HG02763 (cell line): ENCODE results near the gene GTF3C5.

Experiments
- ATAC-seq: cut with Tn5 transposase; IDR thresholded peaks from one replicate; pipeline ENCODE4 v1.9.1; 2021; ENCODE audit warnings: mild to moderate bottlenecking, moderate library complexity; ENCODE audit not compliant: unreplicated experiment

The GTF3C5 gene

GRCh38 chr9:133104718-133105460 is 74.1 kb downstream of the GTF3C5 start:
- no peak for ATAC-seq

DNA sequence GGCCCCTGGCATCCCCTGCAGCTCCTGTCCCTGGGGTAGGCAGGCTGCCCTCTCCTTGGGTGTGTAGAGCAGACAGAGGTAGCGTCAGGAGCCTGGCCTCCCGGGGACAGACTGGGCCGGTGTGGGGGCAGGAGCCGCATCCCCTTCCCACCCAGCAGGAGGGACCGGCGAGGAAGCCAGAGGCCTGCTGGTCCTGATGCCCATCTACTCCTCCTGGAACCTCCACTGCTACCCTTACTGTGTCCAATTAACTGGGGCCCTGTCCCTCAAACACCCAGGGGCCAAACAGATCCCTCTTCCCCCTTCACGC is 74.6 kb downstream of the GTF3C5 start:
- ATAC-seq, result no peak

DNA sequence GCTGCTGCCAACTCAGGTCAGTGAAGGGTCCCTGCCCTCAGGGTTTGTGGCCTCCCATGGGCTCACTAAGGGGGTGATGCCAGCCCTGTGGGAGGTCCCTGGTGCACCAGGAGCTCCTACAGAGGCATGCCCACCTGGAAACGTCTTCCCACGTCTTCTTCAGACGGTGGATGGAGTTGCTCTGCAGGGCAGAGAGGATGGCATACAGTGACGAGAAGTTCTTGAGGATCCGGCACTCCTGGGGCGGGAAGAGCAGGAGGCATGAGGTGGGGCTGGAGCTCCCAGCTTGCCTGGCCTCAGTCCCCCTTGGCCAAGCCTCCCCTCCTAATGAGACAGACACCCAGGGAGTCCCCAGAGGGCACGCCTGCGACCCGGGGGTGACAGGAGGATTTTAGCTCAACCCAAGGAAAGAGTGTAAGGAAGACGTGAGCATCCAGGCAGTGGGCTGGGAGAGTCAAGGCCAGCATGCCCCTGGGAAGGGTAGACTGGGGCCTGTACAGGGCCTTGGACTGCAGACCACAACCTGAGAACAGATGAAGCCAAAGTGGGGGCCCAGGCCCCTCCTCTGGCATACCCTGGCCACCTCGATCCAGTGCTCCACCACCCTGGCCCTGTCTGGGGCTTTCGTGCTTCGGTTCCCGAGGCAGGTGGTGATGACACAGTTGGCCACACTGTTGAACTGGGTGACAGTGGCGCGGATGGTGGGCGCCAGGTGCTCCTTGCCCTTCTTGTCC is 75.9 kb downstream of the GTF3C5 start:
- ATAC-seq, result no peak

DNA sequence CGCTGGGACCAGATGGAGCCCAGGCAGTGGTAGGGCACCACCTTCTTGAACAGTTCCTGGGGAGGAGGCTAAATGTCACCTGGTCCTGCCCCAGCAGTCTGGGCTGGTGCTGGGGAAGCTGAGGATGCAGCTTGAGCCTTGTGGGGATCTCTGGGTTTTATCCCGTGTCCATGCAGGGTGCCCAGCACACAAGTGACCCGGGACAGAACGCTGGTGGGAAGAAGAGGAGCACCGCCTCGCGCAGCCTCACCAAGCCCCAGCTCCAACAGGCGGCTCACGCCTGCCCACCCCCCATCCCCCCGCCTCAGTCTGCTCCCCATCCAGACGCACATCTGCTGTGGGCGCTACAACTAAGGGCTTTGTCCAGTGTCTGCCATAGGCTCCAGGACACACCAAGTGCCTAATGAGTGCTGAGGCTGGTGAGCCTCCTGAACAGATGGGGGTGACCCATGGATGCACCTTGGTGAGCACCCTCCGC is 76.5 kb downstream of the GTF3C5 start:
- no peak for ATAC-seq
